ENCODE measurements around the gene TFPI.
"Not testable (repeated sequence)": the region's sequence is repeated elsewhere in the genome, so short reads cannot be mapped to it uniquely, and the experiment has no call there.

Gene TFPI

DNA sequence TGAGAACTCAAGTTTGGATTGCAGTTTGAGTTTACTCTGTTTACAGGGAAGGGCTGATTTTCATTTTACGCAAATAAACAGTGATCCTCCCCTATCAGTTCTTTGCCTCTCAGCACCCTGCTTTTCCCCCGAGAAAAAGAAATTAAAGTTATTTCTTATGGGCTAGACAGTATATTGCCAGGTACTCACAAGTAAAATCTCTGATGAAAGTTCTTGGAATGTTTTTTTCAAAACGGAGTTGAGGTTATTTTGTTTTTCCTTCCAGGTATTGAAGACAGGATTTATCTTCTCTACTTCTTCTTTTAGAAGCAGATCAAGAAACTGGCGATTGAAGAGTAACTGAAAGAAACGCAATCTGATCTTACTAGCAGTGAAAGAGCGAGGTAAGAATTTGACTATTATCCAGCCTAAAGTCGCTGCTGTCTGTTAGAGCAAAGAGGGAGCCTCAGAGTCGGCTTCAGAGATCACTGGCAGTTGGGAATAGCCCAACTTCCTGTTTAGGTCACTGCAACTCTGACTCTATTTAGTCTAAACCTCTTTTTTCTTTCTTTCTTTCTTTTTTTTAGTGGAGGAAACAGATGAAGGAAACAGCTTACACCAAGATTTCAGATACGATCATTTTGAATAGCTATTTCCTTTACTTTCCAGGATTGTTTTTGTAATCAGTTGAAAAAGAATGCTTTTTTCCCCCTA is at the start of gene TFPI:
TSS of gene TFPI (minus strand) at position 425 of the 693 bp plus-strand sequence. CDS start 50,667 bp downstream, outside the sequence.
- no peak for DNase-seq

DNA sequence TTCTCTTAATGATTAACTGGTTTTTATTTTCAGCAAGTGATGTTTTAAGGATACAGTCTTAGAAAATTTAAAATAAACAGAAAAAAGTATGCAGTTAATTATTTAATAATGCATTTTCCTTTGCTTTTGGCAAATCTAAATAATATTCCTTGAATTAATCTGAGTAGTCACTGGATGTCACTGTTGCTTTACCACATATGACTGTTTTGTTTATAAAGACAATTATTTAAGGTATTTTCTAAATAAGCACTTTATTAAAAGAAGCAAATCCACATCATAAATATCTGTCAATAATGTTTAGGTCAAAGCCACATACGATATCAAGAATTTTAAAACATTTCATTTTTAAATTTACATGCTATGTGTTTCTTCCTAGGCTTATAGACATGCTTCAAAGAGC is 40.6 kb upstream of the TFPI start:
- DNase-seq, result peak in 1 of 2 experiments; percentile 10

DNA sequence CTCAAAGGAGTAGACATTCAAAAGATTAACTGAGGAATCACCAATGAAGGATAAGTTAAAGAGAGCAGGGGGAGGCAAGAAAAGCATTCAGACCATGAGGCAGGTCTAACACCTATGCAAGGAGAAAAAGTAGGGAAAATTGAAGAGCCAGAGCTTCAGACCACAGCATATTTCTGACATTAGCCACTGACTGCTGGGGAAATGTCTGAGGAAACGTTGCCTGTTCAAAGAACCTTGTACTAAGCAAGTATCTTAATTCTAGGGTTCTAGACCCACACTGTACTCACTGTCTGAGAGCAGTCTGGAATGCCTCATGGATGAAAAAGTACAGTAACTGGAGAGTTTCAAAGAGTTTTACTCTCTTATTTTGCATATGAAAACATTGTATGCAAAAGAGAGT is 39.5 kb upstream of the TFPI start:
- no peak for DNase-seq

DNA sequence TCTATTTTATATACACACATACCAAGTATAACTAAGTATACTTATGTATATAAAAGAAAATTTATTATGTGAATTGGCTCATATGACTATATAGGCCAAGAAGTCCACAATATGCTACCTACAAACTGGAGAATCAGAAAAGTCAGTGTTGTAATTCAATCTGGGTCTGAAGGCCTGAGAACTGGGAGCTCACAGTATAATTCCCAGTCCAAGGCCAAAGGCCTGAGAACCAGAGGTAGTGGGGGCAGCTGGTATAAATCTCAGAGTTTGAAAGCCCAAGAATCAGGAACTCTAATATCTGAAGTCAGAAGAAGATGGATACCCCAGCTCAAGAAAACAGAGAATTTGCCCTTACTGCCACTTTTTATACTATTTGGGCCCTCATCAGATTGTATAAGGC is 38.9 kb upstream of the TFPI start:
- DNase-seq, result no peak

DNA sequence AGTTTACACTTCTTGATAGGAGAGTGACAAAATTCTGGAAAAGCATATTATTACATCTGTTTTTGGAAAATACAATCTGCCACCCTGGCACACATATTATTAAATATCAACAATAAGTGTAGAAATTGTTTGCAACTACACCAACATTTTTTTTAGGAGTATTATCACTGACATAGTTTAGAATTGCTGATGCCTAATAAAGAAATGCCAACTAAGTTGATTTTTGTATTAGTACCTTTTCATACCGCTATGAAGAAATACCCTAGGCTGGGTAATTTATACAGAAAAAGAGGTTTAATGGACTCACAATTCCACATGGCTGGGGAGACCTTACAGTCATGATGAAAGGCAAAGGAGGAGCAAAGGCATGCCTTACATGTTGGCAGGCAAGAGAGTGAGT is 35.9 kb upstream of the TFPI start:
- DNase-seq, result no peak

DNA sequence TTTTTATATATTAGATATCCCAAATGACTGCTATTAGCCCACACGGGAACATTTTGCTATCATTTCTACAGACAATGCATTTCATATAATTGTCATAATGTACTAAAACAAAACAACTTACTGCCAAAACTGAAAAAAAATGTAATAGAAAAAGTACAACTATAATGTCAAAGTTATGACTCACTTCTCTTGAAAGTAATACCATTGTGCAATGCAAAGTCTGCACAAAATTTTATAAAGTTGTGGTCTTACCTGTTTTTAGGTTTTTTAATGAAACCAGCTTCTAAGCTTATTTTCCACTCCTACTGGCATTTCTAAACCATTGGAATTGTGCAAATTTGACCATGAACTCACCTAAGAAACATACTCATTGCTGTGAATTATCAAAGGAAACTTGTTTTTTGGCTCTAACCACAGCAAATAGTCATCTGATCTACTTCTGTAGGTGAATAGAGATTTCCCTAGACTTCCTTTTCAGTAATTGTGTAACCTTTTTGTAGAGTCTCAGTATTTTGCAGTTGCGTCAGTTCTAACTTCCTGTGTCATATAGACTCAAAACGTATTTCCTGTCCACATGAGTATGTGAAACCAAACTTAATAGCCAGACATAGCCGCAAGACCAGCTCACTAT is 31.9 kb upstream of the TFPI start:
- DNase-seq, result no peak

DNA sequence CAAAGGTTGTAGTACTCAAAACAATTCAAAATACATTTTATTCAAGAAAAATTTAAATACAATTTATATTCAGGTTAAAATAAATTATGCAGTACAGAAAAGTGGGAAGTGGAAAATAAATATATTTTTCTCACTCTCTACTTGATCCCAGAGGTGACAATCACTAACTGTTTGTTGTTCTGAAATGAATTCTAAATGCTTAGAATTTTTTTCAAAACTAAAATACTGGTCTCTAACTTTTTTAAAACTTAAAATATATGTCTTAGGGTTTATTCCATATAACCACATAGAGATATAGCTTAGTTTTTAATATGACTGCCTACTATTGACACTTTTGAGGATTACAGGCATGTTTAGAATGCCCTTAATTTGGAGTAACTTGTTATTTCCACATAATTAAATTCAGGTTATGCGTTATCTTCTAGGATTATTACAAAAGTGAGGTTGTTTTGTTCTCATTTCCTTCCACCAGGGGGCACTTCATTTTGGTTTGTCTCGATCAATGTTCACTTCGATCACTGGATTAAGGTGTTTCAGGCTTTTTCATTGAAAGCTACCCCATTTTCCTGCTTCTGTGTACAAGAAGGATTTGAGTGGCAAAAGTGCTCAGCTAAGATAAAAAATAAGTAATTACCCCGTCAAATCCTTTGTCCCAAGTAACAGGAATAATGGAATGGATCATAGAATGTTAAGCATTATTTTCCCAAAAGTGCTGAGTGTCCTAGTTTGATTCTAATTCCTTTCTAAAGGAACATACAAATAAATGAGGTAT is 27.1 kb upstream of the TFPI start:
- peak; percentile 54 to 70 for DNase-seq

DNA sequence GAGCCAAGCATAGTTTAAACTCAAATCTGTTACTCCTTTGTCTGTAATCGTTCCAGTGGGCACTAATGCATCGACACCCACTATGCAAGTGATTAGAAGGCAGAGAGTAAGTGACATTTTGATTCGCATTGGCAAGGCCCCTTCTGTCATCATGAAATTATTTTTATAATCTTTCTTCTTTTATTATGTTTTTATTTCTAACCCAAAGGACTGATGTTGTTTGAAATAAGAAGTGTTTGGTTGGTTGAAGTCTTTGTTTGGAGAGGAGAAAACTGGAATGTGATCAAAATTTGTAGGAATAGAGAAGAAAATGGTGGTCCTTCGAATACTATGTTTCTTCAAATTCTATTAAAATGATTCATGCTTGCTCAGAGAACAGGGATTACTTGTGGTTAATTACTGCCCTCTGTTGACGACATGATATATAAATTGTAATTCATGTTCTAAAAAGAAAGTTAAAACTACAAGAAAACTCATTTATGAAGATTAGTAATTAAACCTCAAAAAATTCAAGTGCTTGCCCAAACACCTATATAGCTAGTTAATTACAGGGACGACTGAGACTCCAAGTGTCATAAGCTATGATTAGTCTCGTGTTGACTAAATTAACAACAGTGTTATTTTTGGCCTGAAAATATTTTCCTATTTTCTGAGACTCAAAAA is 26.4 kb upstream of the TFPI start:
- DNase-seq, result peak; percentile 18 to 67

DNA sequence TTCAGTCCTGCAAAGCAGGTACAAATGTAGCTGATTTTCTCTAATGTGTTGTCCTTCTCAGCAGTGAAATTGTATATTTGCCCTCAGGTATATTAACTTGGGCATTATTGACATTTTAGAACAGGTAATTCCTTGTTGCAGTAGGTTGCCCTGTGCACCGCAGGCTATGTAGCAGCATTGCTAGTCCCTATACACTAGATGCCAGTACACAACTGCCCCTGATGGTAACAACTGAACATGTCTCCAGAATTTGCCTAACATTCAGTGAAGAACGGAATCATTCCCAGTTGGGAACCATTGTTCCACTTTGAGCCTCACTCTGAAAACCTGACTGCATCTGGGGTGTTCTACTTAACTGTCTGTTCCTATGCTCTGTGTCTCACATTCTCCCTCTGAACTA is 23.1 kb upstream of the TFPI start:
- no peak for DNase-seq

DNA sequence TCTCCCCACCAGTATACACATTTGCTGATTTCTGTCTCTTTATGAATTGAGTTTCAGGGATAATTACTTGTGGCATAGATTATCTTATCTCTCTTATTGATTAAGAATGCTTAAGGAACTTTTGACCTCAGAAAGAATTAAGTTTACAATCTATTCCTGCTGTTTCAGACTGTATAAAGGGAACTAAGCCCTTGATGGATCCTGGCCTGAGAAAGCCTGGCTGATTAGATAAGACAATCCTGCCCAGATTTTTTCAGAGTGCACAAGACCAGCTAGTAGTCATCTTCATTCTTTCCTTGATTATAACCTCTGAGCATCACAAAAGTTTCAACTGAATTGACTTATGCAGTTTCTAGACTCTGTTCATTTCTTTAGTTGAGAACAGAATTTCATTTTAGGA is 22.7 kb upstream of the TFPI start:
- DNase-seq, result no peak

DNA sequence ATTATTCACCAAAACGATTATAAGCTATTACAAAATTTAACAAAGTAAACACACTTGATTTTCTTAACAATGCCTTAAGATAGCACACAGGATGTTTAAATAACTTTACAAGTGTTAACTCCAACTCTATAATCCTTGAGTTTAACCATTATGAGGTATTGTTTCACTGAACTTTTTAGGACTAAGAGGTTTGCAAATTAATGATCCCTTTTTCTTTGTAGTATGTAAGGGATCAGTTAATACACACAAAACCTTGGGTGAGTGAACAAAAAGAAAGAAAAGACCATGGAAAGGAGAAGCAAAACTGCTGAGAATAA is 21.5 kb upstream of the TFPI start:
- no peak for DNase-seq

DNA sequence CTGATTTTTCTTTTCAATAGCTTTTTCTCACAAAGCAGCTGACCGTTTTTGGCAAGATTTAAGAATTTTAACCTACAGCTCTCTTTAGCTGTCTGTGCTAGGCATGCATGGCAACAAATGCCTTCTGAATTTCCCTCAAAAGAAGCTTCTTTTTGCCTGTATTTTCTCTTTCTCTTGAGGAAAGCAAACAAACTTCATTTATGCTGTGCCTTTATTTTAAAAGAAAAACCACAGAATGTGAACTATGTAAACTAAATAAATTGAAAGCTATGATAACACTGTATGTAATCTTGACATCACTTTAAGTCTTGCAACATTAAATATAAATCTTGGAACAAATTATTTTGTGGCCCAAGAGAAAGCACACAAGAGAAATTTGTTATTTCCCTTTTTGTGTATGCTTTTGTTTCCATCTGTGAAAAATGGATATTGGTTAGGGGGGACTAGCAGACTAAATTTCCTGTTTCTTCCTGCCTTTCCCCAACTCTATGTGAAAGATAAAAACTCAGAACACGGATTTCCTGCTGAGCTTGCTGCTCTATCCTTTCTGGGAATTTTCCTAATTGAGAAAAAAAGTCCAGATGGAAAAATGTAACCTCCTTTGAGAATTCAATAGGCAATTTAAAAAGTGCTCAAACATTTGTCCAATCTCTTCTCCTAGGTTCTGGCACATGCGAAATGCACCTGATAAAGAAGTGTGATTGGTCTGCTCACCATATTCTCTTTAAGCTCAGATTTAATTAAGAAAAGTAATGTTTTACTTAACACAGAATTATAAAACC is 20.9 kb upstream of the TFPI start:
- DNase-seq, result no peak

DNA sequence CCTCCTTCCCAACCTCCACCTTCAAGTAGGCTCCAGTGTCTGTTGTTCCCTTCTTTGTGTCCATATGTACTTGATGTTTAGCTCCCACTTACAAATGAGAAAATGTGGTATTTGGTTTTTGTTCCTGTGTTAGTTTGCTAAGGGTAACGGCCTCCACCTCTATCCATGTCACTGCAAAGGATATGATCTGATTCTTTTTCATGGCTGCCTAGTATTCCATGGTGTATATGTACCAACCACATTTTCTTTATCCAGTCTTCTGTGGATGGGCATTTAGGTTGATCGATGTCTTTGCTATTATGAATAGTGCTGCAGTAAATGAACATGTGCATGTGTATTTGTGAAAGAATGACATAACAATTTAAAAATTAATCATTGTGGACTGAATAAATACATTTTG is 19.5 kb upstream of the TFPI start:
- no peak for DNase-seq

DNA sequence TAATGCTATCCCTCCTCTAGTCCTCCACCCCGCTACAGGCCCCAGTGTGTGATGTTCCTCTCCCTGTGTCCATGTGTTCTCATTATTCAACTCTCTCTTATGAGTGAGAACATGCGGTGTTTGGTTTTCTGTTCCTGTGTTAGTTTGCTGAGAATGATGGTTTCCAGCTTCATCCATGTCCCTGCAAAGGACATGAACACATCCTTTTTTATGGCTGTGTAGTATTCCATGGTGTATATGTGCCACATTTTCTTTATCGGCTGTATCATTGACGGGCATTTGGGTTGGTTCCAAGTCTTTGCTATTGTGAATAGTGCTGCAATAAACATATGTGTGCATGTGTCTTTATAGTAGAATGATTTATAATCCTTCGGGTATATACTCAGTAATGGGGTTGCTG is 17.8 kb upstream of the TFPI start:
- not testable (repeated sequence) for DNase-seq

DNA sequence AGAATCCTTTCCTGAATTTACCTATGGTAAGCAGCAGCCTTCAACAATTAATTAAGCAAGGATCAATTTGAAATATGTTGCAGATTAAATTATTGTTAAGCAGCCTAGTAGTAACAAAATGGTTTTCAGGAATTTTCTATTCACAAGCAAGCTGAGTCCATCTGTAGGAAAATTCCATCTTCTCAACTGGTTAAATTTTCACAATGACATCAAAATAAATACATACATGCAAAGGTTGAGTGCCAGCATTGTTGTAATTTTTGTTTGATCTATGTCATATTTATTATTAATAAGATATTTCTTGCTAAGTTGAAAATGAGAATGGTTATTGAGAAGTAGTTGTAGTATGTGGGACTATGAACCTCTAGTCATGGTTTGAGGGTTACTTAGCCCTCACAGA is 15.3 kb upstream of the TFPI start:
- DNase-seq, result no peak

DNA sequence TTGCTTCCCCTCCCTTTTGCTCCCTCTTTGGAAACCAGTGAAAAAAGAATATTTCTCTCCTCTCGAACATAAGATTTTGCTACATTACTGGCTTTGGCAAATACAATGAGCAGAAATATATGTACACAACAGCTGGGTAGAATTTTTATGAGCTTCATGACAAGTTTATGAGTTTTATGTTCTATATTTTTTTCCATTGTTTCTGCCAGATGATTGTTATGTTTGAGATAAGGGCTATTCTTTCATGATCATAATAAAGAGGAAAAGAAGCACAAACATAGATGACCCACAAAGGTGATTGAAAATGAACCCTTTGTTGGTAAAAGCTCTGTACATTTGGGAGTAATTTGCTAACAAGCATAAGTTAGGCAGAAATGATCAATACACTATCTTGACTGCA is 14.8 kb upstream of the TFPI start:
- DNase-seq, result no peak

DNA sequence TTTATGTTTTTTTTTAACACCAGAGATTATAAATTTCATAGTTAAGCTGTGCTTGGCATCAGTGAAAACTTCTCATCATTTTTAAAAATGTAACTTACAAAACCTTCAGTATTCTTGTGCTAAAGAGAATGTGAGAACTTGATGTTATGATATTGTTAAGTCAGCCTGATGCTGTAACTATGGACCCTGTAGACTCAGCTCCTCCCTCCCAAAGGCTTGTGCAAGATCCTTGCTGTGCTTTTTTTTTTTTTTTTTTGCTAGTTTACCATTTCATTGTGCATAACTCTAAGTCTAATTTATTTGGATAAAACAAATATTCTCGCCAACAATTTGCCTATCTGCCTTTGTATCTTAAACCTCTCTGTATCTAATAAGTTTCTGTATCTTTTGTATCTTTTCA is 12.9 kb upstream of the TFPI start:
- no peak for DNase-seq

DNA sequence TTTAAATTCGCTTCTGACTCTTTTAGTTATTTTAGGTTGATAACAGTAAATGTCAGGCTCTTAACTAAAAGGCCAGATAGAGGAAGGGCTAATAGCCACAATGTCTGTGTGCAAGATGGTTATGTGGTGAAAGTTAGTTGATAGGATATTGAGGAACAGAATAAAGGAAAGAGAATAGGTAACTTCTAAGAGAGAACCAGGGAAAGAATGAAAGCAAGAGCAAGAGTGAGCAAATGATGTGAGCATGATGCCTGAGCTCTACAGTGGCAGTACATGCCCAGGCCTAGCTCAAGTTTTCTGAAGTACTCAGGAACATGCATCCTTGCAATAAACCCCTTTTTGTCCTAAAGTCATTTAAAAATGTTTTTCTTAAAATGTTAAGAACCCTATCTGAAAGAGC is 12.5 kb upstream of the TFPI start:
- no peak for DNase-seq

DNA sequence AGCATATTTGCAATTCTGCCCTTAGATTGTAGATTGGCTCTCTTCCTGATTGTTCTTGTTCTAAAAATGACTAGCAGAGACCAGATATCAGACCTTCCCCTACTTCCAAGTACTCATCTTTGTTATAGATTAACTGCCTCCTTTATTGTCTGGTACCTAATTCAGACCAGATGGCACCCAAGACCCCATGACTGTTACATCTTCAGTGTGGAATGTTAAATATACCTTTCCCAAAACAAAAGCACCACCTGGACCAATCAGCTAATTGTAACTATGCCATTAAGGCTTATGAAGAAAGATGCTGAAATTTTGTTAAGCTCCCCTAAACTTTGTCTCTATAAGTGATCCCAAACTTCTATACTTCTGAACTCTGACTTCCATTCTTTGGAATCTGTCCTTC is 12.0 kb upstream of the TFPI start:
- no peak for DNase-seq

DNA sequence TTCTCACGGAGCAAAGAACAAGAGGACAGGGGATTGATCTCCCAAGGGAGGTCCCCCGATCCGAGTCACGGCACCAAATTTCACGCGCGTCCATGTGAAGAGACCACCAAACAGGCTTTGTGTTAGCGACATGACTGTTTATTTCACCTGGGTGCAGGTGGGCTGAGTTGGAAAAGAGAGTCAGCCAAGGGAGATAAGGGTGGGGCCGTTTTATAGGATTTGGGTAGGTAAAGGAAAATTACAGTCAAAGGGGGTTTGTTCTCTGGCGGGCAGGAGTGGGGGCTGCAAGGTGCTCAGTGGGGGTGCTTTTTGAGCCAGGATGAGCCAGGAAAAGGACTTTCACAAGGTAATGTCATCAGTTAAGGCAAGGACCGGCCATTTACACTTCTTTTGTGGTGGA is 11.4 kb upstream of the TFPI start:
- not testable (repeated sequence) for DNase-seq

DNA sequence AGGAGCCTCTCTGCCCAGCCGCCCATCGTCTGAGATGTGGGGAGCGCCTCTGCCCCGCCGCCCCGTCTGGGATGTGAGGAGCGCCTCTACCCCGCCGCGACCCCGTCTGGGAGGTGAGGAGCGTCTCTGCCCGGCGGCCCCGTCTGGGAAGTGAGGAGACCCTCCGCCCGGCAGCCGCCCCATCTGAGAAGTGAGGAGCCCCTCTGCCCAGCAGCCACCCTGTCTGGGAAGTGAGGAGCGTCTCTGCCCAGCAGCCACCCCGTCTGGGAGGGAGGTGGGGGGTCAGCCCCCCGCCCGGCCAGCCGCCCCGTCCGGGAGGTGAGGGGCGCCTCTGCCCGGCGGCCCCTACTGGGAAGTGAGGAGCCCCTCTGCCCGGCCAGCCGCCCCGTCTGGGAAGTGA is 2.3 kb upstream of the TFPI start:
- not testable (repeated sequence) for DNase-seq

DNA sequence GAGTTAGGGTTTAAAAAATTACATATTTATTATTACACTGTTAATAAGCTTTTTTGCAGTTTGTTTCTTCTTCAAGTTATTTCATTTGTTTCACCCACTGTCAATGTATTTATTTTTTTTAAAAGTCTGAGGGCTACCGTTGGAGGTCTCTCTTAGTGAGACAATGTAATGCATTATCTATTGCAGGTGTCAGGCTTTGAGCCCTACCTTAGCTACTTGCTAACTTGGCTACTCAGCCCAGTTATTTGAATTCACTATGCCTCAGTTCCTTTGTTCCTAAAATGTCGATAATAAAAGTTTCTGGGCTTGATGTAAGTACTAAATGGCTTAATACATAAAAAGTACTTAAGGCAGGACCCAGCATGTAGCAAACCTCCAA is 458 bp upstream of the TFPI start:
- DNase-seq, result no peak

Data from NCI-H2081 (cell line).